NCI-H1048 (cell line): ENCODE data around the gene TCF3.
"Not testable (repeated sequence)": the region's sequence is repeated elsewhere in the genome, so short reads cannot be mapped to it uniquely, and the experiment has no call there.

Source experiments
- DNase-seq: peaks from one replicate; lab custom pipeline; 2025; lab: John Stamatoyannopoulos, UW

The TCF3 gene

GRCh38 chr19:1650650-1651567 lies 1.5 kb downstream of the TCF3 start:
- no peak for DNase-seq

GRCh38 chr19:1649706-1650649 lies 2.4 kb downstream of the TCF3 start:
- DNase-seq: no peak

GRCh38 chr19:1648920-1649541 lies 3.4 kb downstream of the TCF3 start:
- DNase-seq: no peak

GRCh38 chr19:1648459-1648849 lies 4.0 kb downstream of the TCF3 start:
- no peak for DNase-seq

GRCh38 chr19:1647501-1648458 lies 4.6 kb downstream of the TCF3 start:
- DNase-seq: no peak

- no peak for DNase-seq
Measured at GRCh38 chr19:1646659-1647453, 5.6 kb downstream of the TCF3 start.

GRCh38 chr19:1646149-1646548 lies 6.3 kb downstream of the TCF3 start:
- DNase-seq: no peak

GRCh38 chr19:1645299-1645698 lies 7.1 kb downstream of the TCF3 start:
- no peak for DNase-seq

GRCh38 chr19:1644070-1644469 lies 8.3 kb downstream of the TCF3 start:
- DNase-seq: no peak

- not testable (repeated sequence) for DNase-seq
Measured at GRCh38 chr19:1640893-1641448, 11.4 kb downstream of the TCF3 start.

- no peak for DNase-seq
Measured at GRCh38 chr19:1636325-1637236, 15.8 kb downstream of the TCF3 start.

- no peak for DNase-seq
Measured at GRCh38 chr19:1634938-1635243, 17.5 kb downstream of the TCF3 start.

- no peak for DNase-seq
Measured at GRCh38 chr19:1634242-1634937, 18.0 kb downstream of the TCF3 start.

- DNase-seq: no peak
Measured at GRCh38 chr19:1633269-1633826, 19.1 kb downstream of the TCF3 start.

GRCh38 chr19:1632462-1633268 lies 19.8 kb downstream of the TCF3 start:
- no peak for DNase-seq

GRCh38 chr19:1631557-1632100 lies 20.8 kb downstream of the TCF3 start:
- DNase-seq: no peak

GRCh38 chr19:1630811-1631210 lies 21.6 kb downstream of the TCF3 start:
- no peak for DNase-seq
